Mucosa of rectum (tissue), 2 donors: ENCODE results near the gene MCEMP1.

Experiments
- H3K27ac ChIP-seq, 2 donors: one replicate each; pipeline ENCODE4 v1.7.0; 2013; ENCODE audit warnings: inconsistent platforms in 2 of 2, low read depth in 2 of 2, low read length in 2 of 2
- H3K27me3 ChIP-seq, 2 donors: one replicate each; pipeline ENCODE4 v1.7.0; 2013; ENCODE audit warnings: low read length in 2 of 2; ENCODE audit not compliant: control insufficient read depth in 2 of 2, insufficient read depth in 2 of 2
- H3K36me3 ChIP-seq, 2 donors: one replicate each; pipeline ENCODE4 v1.7.0; 2013; ENCODE audit warnings: low read length in 2 of 2; ENCODE audit not compliant: control insufficient read depth in 2 of 2, insufficient read depth in 2 of 2
- H3K4me1 ChIP-seq, 2 donors: one replicate each; pipeline ENCODE4 v1.7.0; 2013; ENCODE audit warnings: low read length in 2 of 2, mild to moderate bottlenecking in 1 of 2; ENCODE audit not compliant: control insufficient read depth in 2 of 2, insufficient read depth in 2 of 2
- H3K4me3 ChIP-seq, 2 donors: one replicate each; pipeline ENCODE4 v1.7.0; 2013; ENCODE audit warnings: low read length in 2 of 2
- H3K9ac ChIP-seq, 2 donors: one replicate each; pipeline ENCODE4 v1.7.0; 2013; ENCODE audit warnings: low read length in 2 of 2, low read depth in 1 of 2, mild to moderate bottlenecking in 1 of 2
- H3K9me3 ChIP-seq, 2 donors: one replicate each; pipeline ENCODE4 v1.7.0; 2013; ENCODE audit warnings: low read length in 2 of 2; ENCODE audit not compliant: control insufficient read depth in 2 of 2
- donor health status: healthy.
- donor health status: Normal muscosa, but diverticular disease.

Gene MCEMP1

DNA sequence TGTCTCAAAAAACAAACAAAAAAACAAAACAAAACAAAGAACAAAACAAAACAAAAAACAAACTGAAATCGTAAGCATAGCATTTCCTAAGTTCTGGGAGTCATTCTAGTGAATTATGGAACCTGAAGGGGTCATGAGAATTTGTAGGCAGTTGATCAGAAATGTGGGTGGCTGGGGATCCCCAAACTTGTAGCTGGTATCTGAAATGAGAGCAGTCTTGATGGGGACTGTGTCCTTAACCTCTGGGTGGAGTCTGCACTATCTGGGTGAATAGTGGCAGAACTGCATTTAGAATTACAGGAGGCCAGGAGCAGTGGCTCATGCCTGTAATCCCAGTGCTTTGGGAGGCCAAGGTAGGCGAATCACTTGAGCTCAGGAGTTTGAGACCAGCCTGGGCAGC lies 48.9 kb downstream of the MCEMP1 start:
- H3K27ac ChIP-seq = no peak overlapping the region
- H3K4me3 ChIP-seq = no peak overlapping the region
- no peaks in the 10 kb centered on the region for H3K4me1 ChIP-seq
- peaks cover 11 to 21% of the 10 kb centered on the region in 2 donors for H3K27me3 ChIP-seq
- no peaks in the 10 kb centered on the region for H3K36me3 ChIP-seq
- no peaks in the 10 kb centered on the region for H3K9me3 ChIP-seq
- H3K9ac ChIP-seq = no peak overlapping the region

DNA sequence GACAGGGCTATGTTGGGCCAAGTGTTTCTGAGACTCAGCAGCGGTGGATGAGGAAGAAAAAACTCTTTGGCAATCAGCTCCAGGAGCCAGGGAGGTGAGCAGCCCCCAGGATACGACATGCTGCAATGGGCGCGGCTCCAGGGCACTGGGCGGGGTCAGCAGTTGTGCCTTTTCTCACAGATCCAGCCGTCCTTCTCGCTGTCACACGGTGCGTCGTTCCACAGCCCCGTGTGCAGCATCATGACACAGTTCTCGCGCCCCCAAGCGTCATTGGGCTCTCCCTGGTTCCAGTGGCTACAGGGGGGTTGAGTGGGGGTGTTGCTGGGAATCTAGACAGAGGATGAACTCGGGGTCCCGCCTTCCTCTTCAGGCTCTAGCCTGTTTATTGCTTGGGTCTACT lies 52.3 kb downstream of the MCEMP1 start:
- no peak overlapping the region for H3K9ac ChIP-seq
- H3K9me3 ChIP-seq = no peaks in the 10 kb centered on the region
- no peaks in the 10 kb centered on the region for H3K4me1 ChIP-seq
- H3K27me3 ChIP-seq = peaks cover 14 to 19% of the 10 kb centered on the region in 2 donors
- H3K27ac ChIP-seq = no peak overlapping the region
- no peaks in the 10 kb centered on the region for H3K36me3 ChIP-seq
- no peak overlapping the region for H3K4me3 ChIP-seq
